Measurements from ENCODE around the gene NEO1. TPM values are rescaled to one million over a fixed set of nuclear protein-coding genes. Genes with fewer than 3 reads are reported as not detected.

NEO1 gene
- total RNA-seq, 4 donors from 2014 or later, result 74.0 to 117 (median 107) TPM

DNA sequence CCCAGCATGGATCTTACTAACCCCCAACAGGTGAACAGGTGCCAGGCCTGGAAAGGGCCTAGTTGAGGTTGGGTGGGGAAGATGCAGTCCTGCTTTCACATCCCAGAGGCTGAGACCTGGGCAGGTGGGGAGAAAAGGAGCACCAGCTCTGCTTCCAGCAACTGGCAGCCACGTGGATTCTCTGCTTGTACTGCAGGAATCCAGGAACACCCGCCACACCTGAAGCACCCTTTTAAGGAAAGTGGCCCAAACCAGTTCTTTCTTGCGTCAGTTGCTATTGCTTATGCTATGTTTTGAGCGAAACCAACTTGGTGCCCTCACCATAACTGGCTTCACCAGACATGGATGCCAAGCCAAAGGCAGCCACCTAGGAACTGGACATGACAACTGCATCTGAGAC, 28.1 kb upstream of the NEO1 start:
- H3K27ac ChIP-seq, result no peak overlapping the region
- no peak overlapping the region for H3K4me3 ChIP-seq
- TF ChIP-seq, protein P1, sequence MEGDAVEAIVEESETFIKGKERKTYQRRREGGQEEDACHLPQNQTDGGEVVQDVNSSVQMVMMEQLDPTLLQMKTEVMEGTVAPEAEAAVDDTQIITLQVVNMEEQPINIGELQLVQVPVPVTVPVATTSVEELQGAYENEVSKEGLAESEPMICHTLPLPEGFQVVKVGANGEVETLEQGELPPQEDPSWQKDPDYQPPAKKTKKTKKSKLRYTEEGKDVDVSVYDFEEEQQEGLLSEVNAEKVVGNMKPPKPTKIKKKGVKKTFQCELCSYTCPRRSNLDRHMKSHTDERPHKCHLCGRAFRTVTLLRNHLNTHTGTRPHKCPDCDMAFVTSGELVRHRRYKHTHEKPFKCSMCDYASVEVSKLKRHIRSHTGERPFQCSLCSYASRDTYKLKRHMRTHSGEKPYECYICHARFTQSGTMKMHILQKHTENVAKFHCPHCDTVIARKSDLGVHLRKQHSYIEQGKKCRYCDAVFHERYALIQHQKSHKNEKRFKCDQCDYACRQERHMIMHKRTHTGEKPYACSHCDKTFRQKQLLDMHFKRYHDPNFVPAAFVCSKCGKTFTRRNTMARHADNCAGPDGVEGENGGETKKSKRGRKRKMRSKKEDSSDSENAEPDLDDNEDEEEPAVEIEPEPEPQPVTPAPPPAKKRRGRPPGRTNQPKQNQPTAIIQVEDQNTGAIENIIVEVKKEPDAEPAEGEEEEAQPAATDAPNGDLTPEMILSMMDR (IDR thresholded peaks at IDR 0.05), result no peak
- no peak for TF ChIP-seq EP300 (IDR thresholded peaks at IDR 0.05)
- 50% methylated on average over 2 of the region's 4 CpGs for WGBS
- H3K27me3 ChIP-seq, result no peaks in the 10 kb centered on the region
- H3K9me3 ChIP-seq, result no peaks in the 10 kb centered on the region
- no peak for DNase-seq (ENCODE audit: low spot score in 2 of 2)
- no peaks in the 10 kb centered on the region for H3K4me1 ChIP-seq
- no peaks in the 10 kb centered on the region for H3K36me3 ChIP-seq

DNA sequence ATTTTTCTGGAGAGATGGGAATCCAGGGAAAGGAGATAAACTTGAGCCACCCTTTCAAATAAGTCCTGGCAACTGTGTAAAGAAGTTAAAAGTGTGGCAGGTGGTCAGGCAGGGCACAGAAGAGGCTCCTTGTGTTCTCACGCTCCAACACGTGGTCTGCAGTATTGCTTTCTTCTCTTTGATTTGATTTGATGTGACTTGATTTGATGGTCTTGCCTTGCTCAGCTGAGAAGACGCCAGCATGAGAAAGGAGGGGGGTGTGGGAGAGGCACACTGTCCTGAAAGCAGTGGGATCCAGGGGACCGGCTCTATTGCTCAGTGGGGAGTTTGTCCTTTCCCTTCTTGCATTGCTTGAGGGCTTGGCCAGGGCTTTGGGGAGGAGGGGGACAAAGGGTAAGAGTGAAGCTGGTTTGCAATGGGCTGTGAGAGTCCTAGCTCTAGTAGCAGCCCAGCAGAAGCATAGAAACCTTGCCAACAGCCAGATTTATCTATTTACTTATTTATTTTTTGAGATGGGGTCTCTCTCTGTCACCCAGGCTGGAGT, 25.7 kb upstream of the NEO1 start:
- TF ChIP-seq EP300 (IDR thresholded peaks at IDR 0.05), result no peak
- TF ChIP-seq, protein P1 (IDR thresholded peaks at IDR 0.05), result no peak
- TF ChIP-seq POLR2A (IDR thresholded peaks at IDR 0.05), result no peak
- no peak for TF ChIP-seq POLR2AphosphoS5 (IDR thresholded peaks at IDR 0.05)
- no peaks in the 10 kb centered on the region for H3K36me3 ChIP-seq
- WGBS, result 67% methylated on average over 4 of the region's 4 CpGs
- DNase-seq (ENCODE audit: low spot score in 2 of 2), result no peak
- no peak overlapping the region for H3K27ac ChIP-seq
- H3K27me3 ChIP-seq, result no peaks in the 10 kb centered on the region
- no peaks in the 10 kb centered on the region for H3K9me3 ChIP-seq
- H3K4me1 ChIP-seq, result no peaks in the 10 kb centered on the region
- H3K4me3 ChIP-seq, result no peak overlapping the region

DNA sequence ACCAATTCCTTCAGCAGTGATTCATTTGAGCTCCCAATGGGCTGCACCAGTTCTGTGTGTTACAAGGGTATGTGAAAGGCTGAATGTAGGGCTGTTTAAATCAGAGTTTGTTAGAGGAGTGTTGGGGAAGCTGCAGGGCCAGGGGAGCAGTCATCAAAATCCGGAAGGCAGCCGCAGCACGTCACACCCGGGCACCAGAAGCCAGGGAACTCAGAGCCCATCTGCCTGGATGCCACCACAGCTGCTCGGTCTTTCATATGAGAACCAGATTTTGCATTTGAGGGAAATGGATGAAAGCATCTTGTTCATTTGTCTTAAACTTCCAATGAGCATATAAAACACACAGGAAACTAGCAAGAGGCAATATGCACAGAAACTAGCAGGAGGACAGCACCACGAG, 24.2 kb upstream of the NEO1 start:
- H3K27ac ChIP-seq, result no peak overlapping the region
- no peaks in the 10 kb centered on the region for H3K9me3 ChIP-seq
- 78% methylated on average over 6 of the region's 6 CpGs for WGBS
- DNase-seq (ENCODE audit: low spot score in 2 of 2), result no peak
- no peaks in the 10 kb centered on the region for H3K4me1 ChIP-seq
- TF ChIP-seq, protein P1 (IDR thresholded peaks at IDR 0.05), result no peak
- TF ChIP-seq POLR2AphosphoS5 (IDR thresholded peaks at IDR 0.05), result no peak
- no peak for TF ChIP-seq EP300 (IDR thresholded peaks at IDR 0.05)
- no peak for TF ChIP-seq POLR2A (IDR thresholded peaks at IDR 0.05)
- no peaks in the 10 kb centered on the region for H3K27me3 ChIP-seq
- no peak overlapping the region for H3K4me3 ChIP-seq
- no peaks in the 10 kb centered on the region for H3K36me3 ChIP-seq

DNA sequence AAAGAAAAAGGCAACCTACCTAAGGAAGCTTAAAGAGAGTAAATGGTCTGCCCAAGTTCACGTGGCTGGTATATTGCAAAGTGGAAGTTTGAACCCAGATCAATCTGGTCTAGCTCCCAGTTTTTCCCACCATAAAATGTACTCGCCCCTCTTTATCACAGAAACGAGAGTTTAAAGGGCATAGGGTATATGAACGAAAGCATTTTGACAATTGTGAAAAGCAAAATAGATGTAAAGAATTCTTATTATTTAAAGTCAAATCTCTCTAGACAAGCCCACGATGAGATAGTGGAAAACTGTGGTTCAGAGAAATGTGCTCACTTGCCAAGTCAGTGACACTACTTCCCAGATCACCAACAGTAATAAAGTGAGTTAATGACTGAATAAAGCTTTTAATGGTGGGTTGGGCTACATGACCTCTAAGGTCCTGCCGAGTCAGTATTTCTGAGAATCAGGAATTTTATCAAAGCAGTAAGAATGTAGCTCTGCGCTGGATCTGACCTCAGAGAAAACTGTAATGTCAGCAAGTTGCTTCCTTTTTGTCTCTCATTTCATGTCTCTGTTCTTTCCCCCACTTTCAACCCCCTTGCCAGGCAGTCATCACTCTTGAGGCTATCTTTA, 23.3 kb upstream of the NEO1 start:
- DNase-seq (ENCODE audit: low spot score in 2 of 2), result no peak
- no peaks in the 10 kb centered on the region for H3K9me3 ChIP-seq
- H3K36me3 ChIP-seq, result no peaks in the 10 kb centered on the region
- H3K4me3 ChIP-seq, result no peak overlapping the region
- no peak overlapping the region for H3K27ac ChIP-seq
- H3K4me1 ChIP-seq, result no peaks in the 10 kb centered on the region
- 70% methylated on average over 7 of the region's 7 CpGs for WGBS
- TF ChIP-seq, protein P1 (IDR thresholded peaks at IDR 0.05), result no peak
- TF ChIP-seq POLR2A (IDR thresholded peaks at IDR 0.05), result no peak
- no peak for TF ChIP-seq EP300 (IDR thresholded peaks at IDR 0.05)
- no peaks in the 10 kb centered on the region for H3K27me3 ChIP-seq

DNA sequence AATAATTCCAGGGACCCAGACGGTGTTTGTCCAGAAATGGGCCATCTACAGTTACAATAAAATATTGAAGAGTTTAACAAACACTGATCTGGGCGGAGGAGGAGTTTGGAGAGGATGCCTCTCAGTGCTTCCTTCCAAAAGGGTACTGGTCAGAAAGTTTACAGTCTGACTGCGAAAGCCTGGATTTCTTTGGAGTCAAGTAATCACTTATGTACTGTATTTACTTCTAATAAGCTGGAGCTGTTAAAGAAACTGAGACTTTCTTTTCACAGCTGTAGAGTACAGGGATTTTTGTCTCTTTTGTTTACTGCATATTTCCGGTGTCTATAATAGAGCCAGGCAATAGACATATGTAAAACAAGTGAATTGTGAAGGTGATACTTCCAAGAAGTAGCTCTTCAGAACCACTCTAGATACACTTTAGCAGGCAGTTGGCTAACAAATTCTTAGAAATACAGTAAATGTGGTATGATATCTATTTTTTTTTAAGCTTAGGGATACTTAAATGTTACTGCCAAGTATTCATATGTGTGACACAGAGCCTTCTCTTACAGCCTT, 22.1 kb upstream of the NEO1 start:
- WGBS, result 89% methylated on average over 4 of the region's 4 CpGs

More for the DNA sequence above, 22.1 kb upstream of the NEO1 start:
- TF ChIP-seq POLR2AphosphoS5 (IDR thresholded peaks at IDR 0.05) (no peak), EP300 (IDR thresholded peaks at IDR 0.05) (no peak), POLR2A (IDR thresholded peaks at IDR 0.05) (no peak)
- TF ChIP-seq, protein P1 (IDR thresholded peaks at IDR 0.05), result no peak
- H3K27me3 ChIP-seq, result no peaks in the 10 kb centered on the region
- H3K4me1 ChIP-seq, result no peaks in the 10 kb centered on the region
- no peaks in the 10 kb centered on the region for H3K9me3 ChIP-seq
- H3K4me3 ChIP-seq, result no peak overlapping the region
- H3K36me3 ChIP-seq, result no peaks in the 10 kb centered on the region
- H3K27ac ChIP-seq, result no peak overlapping the region
- DNase-seq (ENCODE audit: low spot score in 2 of 2), result no peak
